NB4 (cell line): ENCODE results near the gene PSMB2.

ENCODE experiments used
- MYC ChIP-seq: IDR thresholded peaks from 2 replicates; pipeline ENCODE4 v1.6.1; 2011; ENCODE audit warnings: low read depth, low read length
- POLR2A ChIP-seq: IDR thresholded peaks from 2 replicates; pipeline ENCODE4 v1.6.1; 2011; ENCODE audit warnings: mild to moderate bottlenecking; ENCODE audit not compliant: insufficient read length; ENCODE audit errors: extremely low read depth
- TF ChIP-seq, protein P1 (sequence below): IDR thresholded peaks from one replicate; pipeline ENCODE4 v1.5.1; 2012; ENCODE audit warnings: low read depth, low read length
- TF ChIP-seq, protein P2 (sequence below): IDR thresholded peaks from 2 replicates; pipeline ENCODE4 v1.6.1; 2011; ENCODE audit warnings: low read depth, low read length

DNA sequence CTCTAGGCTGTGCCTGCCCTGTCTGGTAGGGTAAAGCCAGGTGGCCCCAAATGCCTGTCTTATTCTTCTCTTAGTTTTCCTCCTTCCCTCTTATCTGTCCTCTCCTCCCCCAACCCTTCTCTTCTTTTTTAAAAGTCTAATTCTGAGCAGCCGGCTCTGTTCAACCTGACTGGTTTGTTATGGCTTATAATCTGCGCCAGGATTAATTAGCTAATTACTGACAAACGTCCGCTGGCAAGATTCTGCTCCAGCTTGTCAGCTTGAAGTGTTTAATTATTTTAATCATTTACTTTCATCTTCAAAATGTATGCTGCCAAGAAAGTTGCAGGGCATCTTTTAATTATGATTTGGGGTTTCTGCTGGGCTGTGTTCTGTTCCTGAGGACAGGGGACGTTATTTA, 27.2 kb upstream of the PSMB2 start:
- TF ChIP-seq POLR2A (no peak), MYC (no peak)
- TF ChIP-seq, protein P1, sequence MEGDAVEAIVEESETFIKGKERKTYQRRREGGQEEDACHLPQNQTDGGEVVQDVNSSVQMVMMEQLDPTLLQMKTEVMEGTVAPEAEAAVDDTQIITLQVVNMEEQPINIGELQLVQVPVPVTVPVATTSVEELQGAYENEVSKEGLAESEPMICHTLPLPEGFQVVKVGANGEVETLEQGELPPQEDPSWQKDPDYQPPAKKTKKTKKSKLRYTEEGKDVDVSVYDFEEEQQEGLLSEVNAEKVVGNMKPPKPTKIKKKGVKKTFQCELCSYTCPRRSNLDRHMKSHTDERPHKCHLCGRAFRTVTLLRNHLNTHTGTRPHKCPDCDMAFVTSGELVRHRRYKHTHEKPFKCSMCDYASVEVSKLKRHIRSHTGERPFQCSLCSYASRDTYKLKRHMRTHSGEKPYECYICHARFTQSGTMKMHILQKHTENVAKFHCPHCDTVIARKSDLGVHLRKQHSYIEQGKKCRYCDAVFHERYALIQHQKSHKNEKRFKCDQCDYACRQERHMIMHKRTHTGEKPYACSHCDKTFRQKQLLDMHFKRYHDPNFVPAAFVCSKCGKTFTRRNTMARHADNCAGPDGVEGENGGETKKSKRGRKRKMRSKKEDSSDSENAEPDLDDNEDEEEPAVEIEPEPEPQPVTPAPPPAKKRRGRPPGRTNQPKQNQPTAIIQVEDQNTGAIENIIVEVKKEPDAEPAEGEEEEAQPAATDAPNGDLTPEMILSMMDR, result no peak
- TF ChIP-seq, protein P2, sequence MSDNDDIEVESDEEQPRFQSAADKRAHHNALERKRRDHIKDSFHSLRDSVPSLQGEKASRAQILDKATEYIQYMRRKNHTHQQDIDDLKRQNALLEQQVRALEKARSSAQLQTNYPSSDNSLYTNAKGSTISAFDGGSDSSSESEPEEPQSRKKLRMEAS, result no peak
